ENCODE data around the gene GPBP1L1. TPM values are rescaled to one million over a fixed set of nuclear protein-coding genes. Genes with fewer than 3 reads are reported as not detected.

GPBP1L1 gene
- total and polyA plus RNA-seq, 9 of the 15 experiments (the other 6 are each of a cell fraction or from before 2014, with no cell fraction given): 86.0 to 216 (median 138) TPM

DNA sequence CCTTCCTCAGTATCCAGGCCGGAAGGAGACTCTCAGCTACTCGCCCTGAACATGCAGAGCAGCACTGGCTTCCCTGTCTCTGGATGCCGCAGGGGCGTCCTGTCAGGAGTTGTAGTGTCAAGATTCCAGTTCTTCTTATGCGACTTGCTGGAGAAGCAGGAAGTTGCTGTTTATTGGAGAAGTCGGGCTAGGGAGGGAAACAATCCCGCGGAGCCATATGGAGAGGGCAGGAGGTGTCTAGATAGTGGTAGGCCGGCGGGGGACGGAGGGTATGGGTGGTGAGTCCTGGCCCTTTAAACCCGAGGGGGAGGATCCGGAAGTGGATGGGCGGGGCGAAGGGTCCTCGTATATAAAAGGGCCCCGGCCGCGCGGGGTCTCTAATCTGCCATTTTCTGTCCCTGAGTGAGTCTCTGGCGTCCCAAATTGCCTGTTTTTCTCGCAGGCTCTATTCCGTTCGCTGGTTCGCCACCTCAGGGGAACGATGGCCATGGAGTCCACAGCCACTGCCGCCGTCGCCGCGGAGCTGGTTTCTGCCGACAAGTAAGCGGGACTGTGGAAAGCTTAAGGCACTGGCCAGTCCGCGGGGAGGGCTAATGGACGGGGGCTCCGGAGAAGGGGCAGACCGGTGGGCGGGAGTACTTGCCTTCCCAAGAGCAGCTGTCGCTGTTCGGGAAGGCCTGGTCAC is 102.5 kb downstream of the GPBP1L1 start, which contains the start of gene NASP (continued):
- TF ChIP-seq, protein P1, sequence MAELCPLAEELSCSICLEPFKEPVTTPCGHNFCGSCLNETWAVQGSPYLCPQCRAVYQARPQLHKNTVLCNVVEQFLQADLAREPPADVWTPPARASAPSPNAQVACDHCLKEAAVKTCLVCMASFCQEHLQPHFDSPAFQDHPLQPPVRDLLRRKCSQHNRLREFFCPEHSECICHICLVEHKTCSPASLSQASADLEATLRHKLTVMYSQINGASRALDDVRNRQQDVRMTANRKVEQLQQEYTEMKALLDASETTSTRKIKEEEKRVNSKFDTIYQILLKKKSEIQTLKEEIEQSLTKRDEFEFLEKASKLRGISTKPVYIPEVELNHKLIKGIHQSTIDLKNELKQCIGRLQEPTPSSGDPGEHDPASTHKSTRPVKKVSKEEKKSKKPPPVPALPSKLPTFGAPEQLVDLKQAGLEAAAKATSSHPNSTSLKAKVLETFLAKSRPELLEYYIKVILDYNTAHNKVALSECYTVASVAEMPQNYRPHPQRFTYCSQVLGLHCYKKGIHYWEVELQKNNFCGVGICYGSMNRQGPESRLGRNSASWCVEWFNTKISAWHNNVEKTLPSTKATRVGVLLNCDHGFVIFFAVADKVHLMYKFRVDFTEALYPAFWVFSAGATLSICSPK (IDR thresholded peaks at IDR 0.05; ENCODE audit: borderline replicate concordance): no peak
- TF ChIP-seq SRSF3 (IDR thresholded peaks at IDR 0.05; ENCODE audit: insufficient read depth, low read length) (no peak), MLLT1 (IDR thresholded peaks at IDR 0.05) (peak in 1 of 2 experiments; percentile 57; a peak in 1 of 4 replicates), ZSCAN29 (IDR thresholded peaks at IDR 0.05) (no peak), BMI1 (IDR thresholded peaks at IDR 0.05; ENCODE audit: low read length) (no peak), MBD2 (IDR thresholded peaks at IDR 0.05; ENCODE audit: borderline replicate concordance, low read depth) (peak; percentile 89), MLX (CRISPR knock-in tag; conservative IDR thresholded peaks at IDR 0.05) (0 out of 4 replicates have a peak, but pooled peaks of 1 of the 2 experiments have one; percentile 72), ZNF384 (IDR thresholded peaks at IDR 0.05; ENCODE audit: low read depth, low read length) (no peak), BDP1 (IDR thresholded peaks at IDR 0.05; ENCODE audit: insufficient read depth, insufficient read length) (no peak), DACH1 (IDR thresholded peaks at IDR 0.05; ENCODE audit: partially characterized antibody) (no peak), GTF2B (IDR thresholded peaks at IDR 0.05; ENCODE audit: extremely low read depth, insufficient read length) (peak; percentile 90), VEZF1 (CRISPR knock-in tag; IDR thresholded peaks at IDR 0.05) (peak; percentile 79; the same call in 1 of the 2 replicates), TCF7 (IDR thresholded peaks at IDR 0.05; ENCODE audit: borderline replicate concordance) (no peak; the same call in 1 of the 2 replicates), FOS (IDR thresholded peaks at IDR 0.05; ENCODE audit: extremely low read depth, insufficient read length) (no peak), PREB (CRISPR knock-in tag; IDR thresholded peaks at IDR 0.05) (no peak)
- TF ChIP-seq, protein P2, sequence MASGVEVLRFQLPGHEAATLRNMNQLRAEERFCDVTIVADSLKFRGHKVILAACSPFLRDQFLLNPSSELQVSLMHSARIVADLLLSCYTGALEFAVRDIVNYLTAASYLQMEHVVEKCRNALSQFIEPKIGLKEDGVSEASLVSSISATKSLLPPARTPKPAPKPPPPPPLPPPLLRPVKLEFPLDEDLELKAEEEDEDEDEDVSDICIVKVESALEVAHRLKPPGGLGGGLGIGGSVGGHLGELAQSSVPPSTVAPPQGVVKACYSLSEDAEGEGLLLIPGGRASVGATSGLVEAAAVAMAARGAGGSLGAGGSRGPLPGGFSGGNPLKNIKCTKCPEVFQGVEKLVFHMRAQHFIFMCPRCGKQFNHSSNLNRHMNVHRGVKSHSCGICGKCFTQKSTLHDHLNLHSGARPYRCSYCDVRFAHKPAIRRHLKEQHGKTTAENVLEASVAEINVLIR (CRISPR knock-in tag; IDR thresholded peaks at IDR 0.05): no peak
- TF ChIP-seq, protein P3, sequence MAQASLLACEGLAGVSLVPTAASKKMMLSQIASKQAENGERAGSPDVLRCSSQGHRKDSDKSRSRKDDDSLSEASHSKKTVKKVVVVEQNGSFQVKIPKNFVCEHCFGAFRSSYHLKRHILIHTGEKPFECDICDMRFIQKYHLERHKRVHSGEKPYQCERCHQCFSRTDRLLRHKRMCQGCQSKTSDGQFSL (CRISPR knock-in tag; IDR thresholded peaks at IDR 0.05): no peak; the same call in 1 of the 2 replicates
- TF ChIP-seq, protein P3 (tag; IDR thresholded peaks at IDR 0.05): no peak

All from K562 (cell line).